ENCODE measurements around the gene FRMD4A.
"Not testable (repeated sequence)": the region's sequence is repeated elsewhere in the genome, so short reads cannot be mapped to it uniquely, and the experiment has no call there.

The FRMD4A gene

GRCh38 chr10:13961853-13962252 lies 368.9 kb downstream of the FRMD4A start:
- no peak for FAIRE-seq
- no peak for DNase-seq (ENCODE audit: insufficient read length, low spot score)
- no peak for TF ChIP-seq CTCF (IDR thresholded peaks at IDR 0.05; ENCODE audit: insufficient read depth, missing control alignments)

DNA sequence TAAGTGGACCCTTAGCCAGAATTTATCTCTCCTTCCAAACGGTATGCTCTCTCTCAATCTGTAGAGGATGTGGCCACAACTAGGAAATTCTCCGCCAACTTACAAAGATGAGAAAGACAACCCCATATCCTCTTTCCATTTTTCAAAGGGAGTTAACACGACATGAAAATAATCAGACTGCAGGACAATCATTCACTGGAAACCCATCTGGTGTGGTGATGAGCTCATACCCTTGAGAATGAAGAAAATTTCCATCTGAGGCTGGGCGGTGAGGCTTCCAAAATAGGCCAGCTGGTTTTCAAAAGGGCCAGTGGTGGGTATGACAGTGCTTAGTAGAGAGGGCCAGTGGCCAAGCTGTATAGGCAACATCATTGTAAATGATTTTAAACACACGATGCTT lies 369.6 kb downstream of the FRMD4A start:
- DNase-seq (ENCODE audit: insufficient read length, low spot score), result no peak

GRCh38 chr10:13960603-13961002 lies 370.1 kb downstream of the FRMD4A start:
- DNase-seq (ENCODE audit: insufficient read length, low spot score), result no peak

More for the DNA sequence above, 369.6 kb downstream of the FRMD4A start:
- no peak for FAIRE-seq
- no peak for TF ChIP-seq CTCF (IDR thresholded peaks at IDR 0.05; ENCODE audit: insufficient read depth, missing control alignments)

DNA sequence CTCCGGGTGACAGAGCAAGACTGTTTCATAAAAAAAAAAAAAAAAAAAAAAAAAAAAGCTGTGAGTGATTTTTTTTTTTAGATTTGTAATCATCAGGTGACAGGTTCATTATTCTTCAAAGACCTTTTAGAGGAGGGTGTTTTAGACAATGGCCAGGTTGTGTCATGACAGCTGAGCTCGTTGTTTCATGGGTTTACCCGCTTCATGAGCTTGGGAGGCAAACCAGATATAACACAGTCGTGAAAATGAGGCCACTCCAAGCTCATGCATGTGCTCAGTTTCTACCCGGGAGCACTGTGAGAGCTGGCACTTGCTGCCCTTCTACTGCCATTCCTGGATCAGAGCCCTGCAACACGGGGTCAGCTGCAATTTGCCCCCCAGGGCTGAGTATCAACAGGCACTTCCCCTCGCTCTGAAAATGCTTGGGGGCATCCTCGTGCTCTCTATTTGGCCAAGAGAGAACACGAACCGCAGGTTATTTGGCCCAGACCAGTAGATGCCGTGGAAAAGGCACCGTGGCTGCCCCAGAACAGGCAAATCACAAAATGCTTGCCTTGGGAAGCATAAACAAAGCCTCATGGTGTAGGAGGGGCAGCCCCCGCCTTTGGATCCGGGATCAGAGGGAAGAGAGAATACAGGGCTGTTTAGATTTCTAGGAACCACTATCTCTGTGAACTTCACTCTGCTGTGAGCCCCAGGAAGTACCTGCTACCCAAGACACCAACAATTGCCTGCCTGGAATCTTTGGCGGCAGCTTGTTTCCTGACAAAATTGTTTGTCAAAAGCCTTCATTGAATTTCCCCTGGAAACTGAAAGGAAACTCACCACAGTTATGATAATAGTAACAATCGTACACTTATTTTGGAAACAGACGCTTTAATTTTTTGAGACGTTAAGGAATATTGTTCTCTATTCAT lies 371.0 kb downstream of the FRMD4A start:
- FAIRE-seq, result no peak
- no peak for TF ChIP-seq CTCF (IDR thresholded peaks at IDR 0.05; ENCODE audit: insufficient read depth, missing control alignments)
- DNase-seq (ENCODE audit: insufficient read length, low spot score), result no peak

More at GRCh38 chr10:13960603-13961002, 370.1 kb downstream of the FRMD4A start:
- no peak for FAIRE-seq
- TF ChIP-seq CTCF (IDR thresholded peaks at IDR 0.05; ENCODE audit: insufficient read depth, missing control alignments), result no peak

- FAIRE-seq (no peak), DNase-seq (ENCODE audit: insufficient read length, low spot score) (no peak)
- no peak for TF ChIP-seq CTCF (IDR thresholded peaks at IDR 0.05; ENCODE audit: insufficient read depth, missing control alignments)
Observed at GRCh38 chr10:13957856-13958255, 372.9 kb downstream of the FRMD4A start.

DNA sequence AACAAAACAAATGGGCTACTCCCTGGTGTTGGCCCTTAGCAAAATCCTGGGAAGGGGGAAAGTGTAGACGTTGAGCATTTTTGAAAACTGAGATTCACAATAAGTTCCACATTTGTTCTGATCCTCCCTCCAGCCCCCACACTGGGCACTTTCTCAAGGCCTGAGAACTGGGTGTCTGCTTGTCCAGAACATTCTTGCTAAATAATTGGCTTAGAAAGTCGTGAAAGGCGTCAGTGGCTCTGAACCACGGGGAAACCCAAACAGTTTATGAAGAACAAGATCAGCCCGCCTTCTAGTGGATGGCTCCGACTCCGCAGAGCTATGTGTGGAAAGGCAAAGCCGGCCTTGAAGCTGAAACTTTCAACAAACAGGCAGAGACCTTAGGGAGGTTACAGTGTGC lies 373.9 kb downstream of the FRMD4A start:
- FAIRE-seq (no peak), DNase-seq (ENCODE audit: insufficient read length, low spot score) (no peak)
- TF ChIP-seq CTCF (IDR thresholded peaks at IDR 0.05; ENCODE audit: insufficient read depth, missing control alignments), result no peak

DNA sequence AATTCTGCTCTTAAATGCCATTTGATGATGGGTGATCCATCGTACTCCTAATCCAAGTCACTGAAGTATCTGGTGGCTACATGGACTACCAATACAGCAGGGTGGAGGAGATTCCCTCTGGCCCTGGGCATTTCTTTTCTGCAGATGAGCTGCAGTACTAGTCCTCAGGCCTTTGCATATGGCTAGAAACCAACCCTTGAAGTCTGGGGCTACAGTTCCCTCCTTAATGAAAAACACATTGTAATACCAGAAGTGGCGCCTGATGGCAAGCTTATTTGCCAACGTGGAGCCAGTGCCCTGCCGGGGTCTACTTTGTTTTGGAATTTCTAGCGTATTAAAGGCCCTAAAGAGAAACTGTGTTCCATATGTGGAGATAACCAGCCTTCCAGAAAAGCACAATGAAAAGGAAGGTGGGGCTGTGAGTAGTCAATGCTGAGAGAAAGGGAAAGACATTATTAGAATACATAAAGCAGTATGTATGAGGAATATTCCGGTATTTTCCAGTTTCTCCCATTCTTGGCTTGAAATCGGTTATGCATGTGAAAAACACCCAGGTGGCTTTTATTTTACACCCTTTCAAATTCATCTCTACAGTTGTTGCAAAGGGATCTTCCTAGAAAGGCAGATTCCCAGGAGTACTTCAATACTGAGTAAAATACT lies 375.2 kb downstream of the FRMD4A start:
- TF ChIP-seq CTCF (IDR thresholded peaks at IDR 0.05; ENCODE audit: insufficient read depth, missing control alignments), result no peak
- FAIRE-seq (no peak), DNase-seq (ENCODE audit: insufficient read length, low spot score) (no peak)

DNA sequence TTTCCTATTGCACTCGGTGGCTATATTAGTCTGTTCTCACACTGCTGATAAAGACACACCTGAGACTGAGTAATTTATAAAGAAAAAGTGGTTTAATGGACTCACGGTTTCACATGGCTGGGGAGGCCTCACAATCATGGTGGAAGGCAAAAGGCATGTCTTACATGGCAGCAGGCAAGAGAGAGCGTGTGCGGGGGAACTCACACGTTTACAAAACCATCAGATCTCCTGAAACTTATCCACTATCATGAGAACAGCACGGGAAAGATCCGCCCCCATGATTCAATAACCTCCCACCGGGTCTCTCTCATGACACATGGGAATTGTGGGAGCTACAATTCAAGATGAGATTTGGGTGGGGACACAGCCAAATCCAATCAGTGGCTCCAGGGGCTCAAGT lies 376.5 kb downstream of the FRMD4A start:
- DNase-seq (ENCODE audit: insufficient read length, low spot score); FAIRE-seq: not testable (repeated sequence)

Measured in D721Med (cell line).